ENCODE measurements around the gene ZNF583.

DNA sequence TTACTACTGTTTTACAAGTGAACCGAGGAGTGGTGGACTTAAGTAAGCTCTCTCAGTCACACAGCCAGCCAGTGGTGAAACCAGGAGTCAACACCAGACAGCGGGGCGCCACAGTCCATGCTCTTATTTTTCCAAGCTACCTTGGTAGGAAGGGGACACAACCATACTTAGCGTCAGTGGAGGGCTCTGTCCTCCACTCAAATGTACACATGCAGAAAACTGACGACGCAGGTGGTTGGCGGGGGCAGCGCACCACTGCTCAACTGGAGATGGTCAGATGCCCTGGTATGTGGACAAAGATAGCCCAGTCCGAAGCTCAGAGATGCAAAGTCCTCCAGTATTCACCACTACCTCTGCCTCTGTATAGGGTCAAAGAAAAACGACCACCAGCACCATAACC, 72.0 kb downstream of the ZNF583 start:
- TF ChIP-seq, protein P1, sequence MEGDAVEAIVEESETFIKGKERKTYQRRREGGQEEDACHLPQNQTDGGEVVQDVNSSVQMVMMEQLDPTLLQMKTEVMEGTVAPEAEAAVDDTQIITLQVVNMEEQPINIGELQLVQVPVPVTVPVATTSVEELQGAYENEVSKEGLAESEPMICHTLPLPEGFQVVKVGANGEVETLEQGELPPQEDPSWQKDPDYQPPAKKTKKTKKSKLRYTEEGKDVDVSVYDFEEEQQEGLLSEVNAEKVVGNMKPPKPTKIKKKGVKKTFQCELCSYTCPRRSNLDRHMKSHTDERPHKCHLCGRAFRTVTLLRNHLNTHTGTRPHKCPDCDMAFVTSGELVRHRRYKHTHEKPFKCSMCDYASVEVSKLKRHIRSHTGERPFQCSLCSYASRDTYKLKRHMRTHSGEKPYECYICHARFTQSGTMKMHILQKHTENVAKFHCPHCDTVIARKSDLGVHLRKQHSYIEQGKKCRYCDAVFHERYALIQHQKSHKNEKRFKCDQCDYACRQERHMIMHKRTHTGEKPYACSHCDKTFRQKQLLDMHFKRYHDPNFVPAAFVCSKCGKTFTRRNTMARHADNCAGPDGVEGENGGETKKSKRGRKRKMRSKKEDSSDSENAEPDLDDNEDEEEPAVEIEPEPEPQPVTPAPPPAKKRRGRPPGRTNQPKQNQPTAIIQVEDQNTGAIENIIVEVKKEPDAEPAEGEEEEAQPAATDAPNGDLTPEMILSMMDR (IDR thresholded peaks at IDR 0.05), result no peak
- no peak for TF ChIP-seq POLR2A (IDR thresholded peaks at IDR 0.05)
